Type B pancreatic cell (in vitro differentiated cells): ENCODE results near the gene CREB3L4. TPM values are rescaled to one million over a fixed set of nuclear protein-coding genes. Genes with fewer than 3 reads are reported as not detected.
A peak's percentile ranks its signal among the peaks of the same experiment; 100 is the strongest.

ENCODE experiments used
- DNase-seq: peaks from one replicate; pipeline ENCODE4 v3.0.0; 2021; ENCODE audit warnings: mixed read lengths; ENCODE audit not compliant: unreplicated experiment; ENCODE audit errors: extremely low spot score
- H3K27ac Mint-ChIP-seq: 2 replicates; pipeline ENCODE4 v1.8.0; 2021; ENCODE audit warnings: mild to moderate bottlenecking, mixed read lengths
- H3K27me3 Mint-ChIP-seq: 2 replicates; pipeline ENCODE4 v1.8.0; 2021; ENCODE audit warnings: mixed read lengths
- H3K36me3 Mint-ChIP-seq: 2 replicates; pipeline ENCODE4 v1.8.0; 2021; ENCODE audit warnings: mixed read lengths
- H3K4me1 Mint-ChIP-seq: one replicate; pipeline ENCODE4 v1.8.0; 2021; ENCODE audit warnings: mixed read lengths; ENCODE audit not compliant: unreplicated experiment
- H3K4me3 Mint-ChIP-seq: 2 replicates; pipeline ENCODE4 v1.8.0; 2021; ENCODE audit warnings: mild to moderate bottlenecking, mixed read lengths
- H3K9me3 Mint-ChIP-seq: 2 replicates; pipeline ENCODE4 v1.8.0; 2021; ENCODE audit warnings: mixed read lengths
- CTCF ChIP-seq: fragments of 200-600 bp; sonication (generic); conservative IDR thresholded peaks from 2 replicates; pipeline ENCODE4 v1.5.0; 2021; ENCODE audit warnings: antibody characterized with exemption, mild to moderate bottlenecking
- total RNA-seq: library from RNA; stranded (reverse); gene quantifications from 2 replicates; pipeline ENCODE4 v1.2.1, GENCODE V29; 2021; ENCODE audit warnings: low replicate concordance

The CREB3L4 gene
- total RNA-seq, 1 donor from 2014 or later = 31.8 TPM

GRCh38 chr1:153953859-153954365 is 13.8 kb upstream of the CREB3L4 start:
- no peak for DNase-seq
- H3K27ac Mint-ChIP-seq = peak overlapping the region; percentile 33
- H3K27me3 Mint-ChIP-seq = no peaks in the 10 kb centered on the region
- H3K4me1 Mint-ChIP-seq = peaks cover 19% of the 10 kb centered on the region
- TF ChIP-seq CTCF = no peak
- H3K9me3 Mint-ChIP-seq = no peaks in the 10 kb centered on the region
- peaks cover 6% of the 10 kb centered on the region for H3K36me3 Mint-ChIP-seq
- peak overlapping the region; percentile 7 for H3K4me3 Mint-ChIP-seq

- H3K4me3 Mint-ChIP-seq = no peak overlapping the region
- H3K9me3 Mint-ChIP-seq = no peaks in the 10 kb centered on the region
- H3K27ac Mint-ChIP-seq = no peak overlapping the region
- H3K27me3 Mint-ChIP-seq = no peaks in the 10 kb centered on the region
- H3K4me1 Mint-ChIP-seq = peaks cover 23% of the 10 kb centered on the region
- no peak for TF ChIP-seq CTCF
- DNase-seq = no peak
- H3K36me3 Mint-ChIP-seq = peaks cover 6% of the 10 kb centered on the region
Observed at GRCh38 chr1:153954826-153955225, 12.9 kb upstream of the CREB3L4 start.

GRCh38 chr1:153956997-153957715 is 10.5 kb upstream of the CREB3L4 start:
- Mint-ChIP-seq H3K27me3 (no peaks in the 10 kb centered on the region), H3K4me3 (peak overlapping the region; percentile 97), H3K9me3 (no peaks in the 10 kb centered on the region), H3K27ac (peak overlapping the region; percentile 86), H3K4me1 (peaks cover 34% of the 10 kb centered on the region), H3K36me3 (peaks cover 5% of the 10 kb centered on the region)
- DNase-seq = no peak
- TF ChIP-seq CTCF = no peak

- no peak for TF ChIP-seq CTCF
- Mint-ChIP-seq H3K9me3 (no peaks in the 10 kb centered on the region), H3K27ac (peak overlapping the region; percentile 86), H3K36me3 (peaks cover 5% of the 10 kb centered on the region), H3K4me3 (peak overlapping the region; percentile 97), H3K4me1 (peaks cover 34% of the 10 kb centered on the region), H3K27me3 (no peaks in the 10 kb centered on the region)
- no peak for DNase-seq
Observed at GRCh38 chr1:153957744-153958110, 10.0 kb upstream of the CREB3L4 start.

GRCh38 chr1:153958111-153958960 is 9.4 kb upstream of the CREB3L4 start, which contains the start of gene CRTC2:
CRTC2 (minus strand) TSS chr1:153958612; CDS start chr1:153958497, 115 bp downstream.
- Mint-ChIP-seq H3K4me1 (peaks cover 35% of the 10 kb centered on the region), H3K27ac (peak within 1 kb of the TSS; percentile 86), H3K27me3 (no peaks in the 10 kb centered on the region), H3K4me3 (peak within 1 kb of the TSS; percentile 97), H3K36me3 (peaks cover 5% of the 10 kb centered on the region), H3K9me3 (no peaks in the 10 kb centered on the region)
- TF ChIP-seq CTCF = no peak
- DNase-seq = peak; percentile 98
